Fibroblast of lung (primary cell): Measurements from ENCODE around the gene HLA-F.

Source experiments
- EZH2 ChIP-seq: IDR thresholded peaks from 2 replicates; pipeline ENCODE4 v1.5.1; 2012; ENCODE audit warnings: low read length, control low read depth, mild to moderate bottlenecking; ENCODE audit errors: missing control alignments
- TF ChIP-seq, protein P1 (sequence below), 2 donors: IDR thresholded peaks in 1 of 2; conservative IDR thresholded peaks in 1 of 2; 1 replicate in 1 of 2; 2 replicates in 1 of 2; pipeline ENCODE4 v1.5.1; 2011 to 2012; ENCODE audit warnings: low read length in 2 of 2, control low read depth in 1 of 2, inconsistent platforms in 1 of 2, low read depth in 1 of 2, mild to moderate bottlenecking in 1 of 2

DNA sequence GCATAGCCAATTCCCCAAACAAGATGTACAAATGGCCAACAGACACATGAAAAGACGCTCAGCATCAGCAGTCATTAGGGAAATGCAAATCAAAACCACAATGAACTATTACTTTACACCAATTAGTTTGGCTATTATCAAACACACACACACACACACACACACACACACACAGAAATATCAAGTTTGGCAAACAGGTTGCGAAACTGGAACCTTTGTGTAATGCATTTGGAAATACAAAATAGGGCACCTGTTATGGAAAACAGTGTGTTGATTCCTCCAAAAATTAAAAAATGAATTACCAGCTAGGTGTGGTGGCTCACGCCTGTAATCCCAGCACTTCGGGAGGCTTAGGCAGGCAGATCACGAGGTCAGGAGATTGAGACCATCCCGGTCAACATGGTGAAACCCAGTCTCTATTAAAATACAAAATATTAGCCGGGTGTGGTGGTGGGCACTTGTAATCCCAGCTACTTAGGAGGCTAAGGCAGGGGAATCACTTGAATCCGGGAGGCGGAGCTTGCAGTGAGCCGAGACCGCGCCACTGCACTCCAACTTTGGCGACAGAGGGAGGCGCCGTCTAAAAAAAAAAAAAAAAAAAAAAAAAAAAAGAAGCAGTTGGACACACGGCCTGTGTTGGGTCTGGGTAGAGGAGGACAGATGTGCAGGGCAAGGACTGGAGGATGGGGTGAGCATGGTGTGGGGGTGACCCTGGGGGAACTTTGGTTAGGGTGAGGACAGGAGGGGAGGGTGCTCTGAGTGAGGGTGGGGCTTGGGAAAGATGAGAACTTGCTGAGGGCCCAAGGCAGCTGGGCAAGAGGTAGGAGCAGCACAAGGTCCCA lies 23.8 kb downstream of the HLA-F start:
- TF ChIP-seq, protein P1, sequence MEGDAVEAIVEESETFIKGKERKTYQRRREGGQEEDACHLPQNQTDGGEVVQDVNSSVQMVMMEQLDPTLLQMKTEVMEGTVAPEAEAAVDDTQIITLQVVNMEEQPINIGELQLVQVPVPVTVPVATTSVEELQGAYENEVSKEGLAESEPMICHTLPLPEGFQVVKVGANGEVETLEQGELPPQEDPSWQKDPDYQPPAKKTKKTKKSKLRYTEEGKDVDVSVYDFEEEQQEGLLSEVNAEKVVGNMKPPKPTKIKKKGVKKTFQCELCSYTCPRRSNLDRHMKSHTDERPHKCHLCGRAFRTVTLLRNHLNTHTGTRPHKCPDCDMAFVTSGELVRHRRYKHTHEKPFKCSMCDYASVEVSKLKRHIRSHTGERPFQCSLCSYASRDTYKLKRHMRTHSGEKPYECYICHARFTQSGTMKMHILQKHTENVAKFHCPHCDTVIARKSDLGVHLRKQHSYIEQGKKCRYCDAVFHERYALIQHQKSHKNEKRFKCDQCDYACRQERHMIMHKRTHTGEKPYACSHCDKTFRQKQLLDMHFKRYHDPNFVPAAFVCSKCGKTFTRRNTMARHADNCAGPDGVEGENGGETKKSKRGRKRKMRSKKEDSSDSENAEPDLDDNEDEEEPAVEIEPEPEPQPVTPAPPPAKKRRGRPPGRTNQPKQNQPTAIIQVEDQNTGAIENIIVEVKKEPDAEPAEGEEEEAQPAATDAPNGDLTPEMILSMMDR (conservative IDR thresholded peaks at IDR 0.05 in 1 of 2, IDR thresholded peaks at IDR 0.05 in 1 of 2; ENCODE audit: low read depth in 1 of 2, low read length in 2 of 2) = no peak
- no peak for TF ChIP-seq EZH2
